A673 (cell line): ENCODE results near the gene TEX26.

Experiments
- EZH2 ChIP-seq: fragments of 200-600 bp; sonication (generic); IDR thresholded peaks from 2 replicates; pipeline ENCODE4 v1.6.1; 2017; ENCODE audit warnings: borderline replicate concordance, low read depth, mild to moderate bottlenecking, mixed read lengths, antibody characterized with exemption, low read length; ENCODE audit not compliant: poor library complexity, severe bottlenecking
- TF ChIP-seq, protein P1 (sequence below): fragments of 300-800, 200-600 bp; sonication (generic); conservative IDR thresholded peaks from 2 replicates; pipeline ENCODE4 v1.5.1; 2017; ENCODE audit warnings: low read depth, mild to moderate bottlenecking, antibody characterized with exemption, low read length, moderate library complexity, mixed read lengths

GRCh38 chr13:30965380-30965779 is 32.9 kb downstream of the TEX26 start:
- TF ChIP-seq, protein P1, sequence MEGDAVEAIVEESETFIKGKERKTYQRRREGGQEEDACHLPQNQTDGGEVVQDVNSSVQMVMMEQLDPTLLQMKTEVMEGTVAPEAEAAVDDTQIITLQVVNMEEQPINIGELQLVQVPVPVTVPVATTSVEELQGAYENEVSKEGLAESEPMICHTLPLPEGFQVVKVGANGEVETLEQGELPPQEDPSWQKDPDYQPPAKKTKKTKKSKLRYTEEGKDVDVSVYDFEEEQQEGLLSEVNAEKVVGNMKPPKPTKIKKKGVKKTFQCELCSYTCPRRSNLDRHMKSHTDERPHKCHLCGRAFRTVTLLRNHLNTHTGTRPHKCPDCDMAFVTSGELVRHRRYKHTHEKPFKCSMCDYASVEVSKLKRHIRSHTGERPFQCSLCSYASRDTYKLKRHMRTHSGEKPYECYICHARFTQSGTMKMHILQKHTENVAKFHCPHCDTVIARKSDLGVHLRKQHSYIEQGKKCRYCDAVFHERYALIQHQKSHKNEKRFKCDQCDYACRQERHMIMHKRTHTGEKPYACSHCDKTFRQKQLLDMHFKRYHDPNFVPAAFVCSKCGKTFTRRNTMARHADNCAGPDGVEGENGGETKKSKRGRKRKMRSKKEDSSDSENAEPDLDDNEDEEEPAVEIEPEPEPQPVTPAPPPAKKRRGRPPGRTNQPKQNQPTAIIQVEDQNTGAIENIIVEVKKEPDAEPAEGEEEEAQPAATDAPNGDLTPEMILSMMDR = no peak
- TF ChIP-seq EZH2 = no peak
